Measurements from ENCODE around the gene SFT2D3.

The SFT2D3 gene

GRCh38 chr2:127664065-127664894, 37.0 kb upstream of the SFT2D3 start:
- no peak for DNase-seq (ENCODE audit: low read depth in 2 of 2, low spot score in 1 of 2)

GRCh38 chr2:127664895-127665225, 36.4 kb upstream of the SFT2D3 start:
- DNase-seq (ENCODE audit: low read depth in 2 of 2, low spot score in 1 of 2) = no peak

GRCh38 chr2:127665267-127665893, 35.9 kb upstream of the SFT2D3 start:
- no peak for DNase-seq (ENCODE audit: low read depth in 2 of 2, low spot score in 1 of 2)

- DNase-seq (ENCODE audit: low read depth in 2 of 2, low spot score in 1 of 2) = no peak
These were observed 32.2 kb upstream of the SFT2D3 start for GRCh38 chr2:127669056-127669455.

- no peak for DNase-seq (ENCODE audit: low read depth in 2 of 2, low spot score in 1 of 2)
These were observed 31.0 kb upstream of the SFT2D3 start for GRCh38 chr2:127670055-127670956.

- DNase-seq (ENCODE audit: low read depth in 2 of 2, low spot score in 1 of 2) = no peak
These were observed 30.4 kb upstream of the SFT2D3 start for GRCh38 chr2:127670957-127671290.

GRCh38 chr2:127671557-127672302, 29.6 kb upstream of the SFT2D3 start:
- DNase-seq (ENCODE audit: low read depth in 2 of 2, low spot score in 1 of 2) = no peak

- no peak for DNase-seq (ENCODE audit: low read depth in 2 of 2, low spot score in 1 of 2)
These were observed 28.7 kb upstream of the SFT2D3 start for GRCh38 chr2:127672341-127673224.

GRCh38 chr2:127673291-127674069, 27.8 kb upstream of the SFT2D3 start:
- DNase-seq (ENCODE audit: low read depth in 2 of 2, low spot score in 1 of 2) = no peak

GRCh38 chr2:127674241-127675209, 26.8 kb upstream of the SFT2D3 start:
- no peak for DNase-seq (ENCODE audit: low read depth in 2 of 2, low spot score in 1 of 2)

GRCh38 chr2:127675331-127676261, 25.7 kb upstream of the SFT2D3 start, which contains the start of gene LIMS2:
Gene LIMS2, minus strand, starts transcription at chr2:127675530. Its CDS starts 506 bp downstream, at chr2:127675024.
- no peak for DNase-seq (ENCODE audit: low read depth in 2 of 2, low spot score in 1 of 2)

GRCh38 chr2:127676906-127677305, 24.4 kb upstream of the SFT2D3 start:
- no peak for DNase-seq (ENCODE audit: low read depth in 2 of 2, low spot score in 1 of 2)

- DNase-seq (ENCODE audit: low read depth in 2 of 2, low spot score in 1 of 2) = no peak
These were observed 22.8 kb upstream of the SFT2D3 start for GRCh38 chr2:127678531-127678930.

- no peak for DNase-seq (ENCODE audit: low read depth in 2 of 2, low spot score in 1 of 2)
These were observed 22.3 kb upstream of the SFT2D3 start for GRCh38 chr2:127678991-127679390.

GRCh38 chr2:127679680-127680361, 21.5 kb upstream of the SFT2D3 start:
- DNase-seq (ENCODE audit: low read depth in 2 of 2, low spot score in 1 of 2) = no peak

- no peak for DNase-seq (ENCODE audit: low read depth in 2 of 2, low spot score in 1 of 2)
These were observed 20.5 kb upstream of the SFT2D3 start for GRCh38 chr2:127680706-127681287.
